GM12892 (cell line): Measurements from ENCODE around the gene ACTL7A.

Experiments
- DNase-seq: peaks from one replicate; pipeline ENCODE4 v3.0.0; 2011; ENCODE audit not compliant: insufficient read length
- FAIRE-seq: peaks from 2 replicates; lab custom pipeline; 2011; peaks lifted over from hg19 to GRCh38; lab: Jason Lieb, UNC
- POLR2A ChIP-seq: IDR thresholded peaks from 2 replicates; pipeline ENCODE4 v1.6.1; 2011; ENCODE audit warnings: low read depth, low read length, control low read depth
- POLR2AphosphoS5 ChIP-seq: IDR thresholded peaks from 2 replicates; pipeline ENCODE4 v1.6.1; 2011; ENCODE audit warnings: low read depth, low read length, control low read depth
- TAF1 ChIP-seq: IDR thresholded peaks from 2 replicates; pipeline ENCODE4 v1.6.1; 2011; ENCODE audit warnings: low read depth, mild to moderate bottlenecking, control low read depth, low read length, borderline replicate concordance

Gene ACTL7A

GRCh38 chr9:108852079-108852478 lies 10.0 kb upstream of the ACTL7A start:
- DNase-seq, result no peak
- FAIRE-seq, result no peak
- TF ChIP-seq POLR2A, result no peak
- TF ChIP-seq TAF1, result no peak
- no peak for TF ChIP-seq POLR2AphosphoS5

GRCh38 chr9:108854094-108854493 lies 8.0 kb upstream of the ACTL7A start:
- FAIRE-seq (no peak), DNase-seq (no peak)
- no peak for TF ChIP-seq POLR2A
- TF ChIP-seq TAF1, result no peak
- TF ChIP-seq POLR2AphosphoS5, result no peak

GRCh38 chr9:108854641-108855528 lies 7.2 kb upstream of the ACTL7A start:
- DNase-seq (no peak), FAIRE-seq (no peak)
- TF ChIP-seq TAF1 (no peak), POLR2A (no peak), POLR2AphosphoS5 (no peak)

- TF ChIP-seq TAF1, result no peak
- no peak for TF ChIP-seq POLR2AphosphoS5
- no peak for FAIRE-seq
- no peak for DNase-seq
Measured at GRCh38 chr9:108855529-108855886, 6.6 kb upstream of the ACTL7A start.

- DNase-seq, result no peak
- no peak for FAIRE-seq
- TF ChIP-seq POLR2AphosphoS5, result no peak
- no peak for TF ChIP-seq POLR2A
- TF ChIP-seq TAF1, result no peak
Measured at GRCh38 chr9:108855888-108856287, 6.2 kb upstream of the ACTL7A start, which contains the start of gene ACTL7B. Gene ACTL7B (minus strand): TSS chr9:108855986. CDS start chr9:108855930, 56 bp downstream.

- FAIRE-seq, result no peak
- no peak for DNase-seq
- no peak for TF ChIP-seq TAF1
- no peak for TF ChIP-seq POLR2A
- TF ChIP-seq POLR2AphosphoS5, result no peak
Measured at GRCh38 chr9:108857572-108857971, 4.5 kb upstream of the ACTL7A start.

- no peak for TF ChIP-seq POLR2AphosphoS5
- no peak for TF ChIP-seq POLR2A
- TF ChIP-seq TAF1, result no peak
- FAIRE-seq, result no peak
- DNase-seq, result no peak
Measured at GRCh38 chr9:108859459-108860114, 2.5 kb upstream of the ACTL7A start.

- no peak for TF ChIP-seq POLR2A
- no peak for TF ChIP-seq TAF1
- TF ChIP-seq POLR2AphosphoS5, result no peak
- DNase-seq, result no peak
- FAIRE-seq, result no peak
Measured at GRCh38 chr9:108860354-108860753, 1.7 kb upstream of the ACTL7A start.

- TF ChIP-seq POLR2AphosphoS5, result no peak
- no peak for TF ChIP-seq TAF1
- no peak for TF ChIP-seq POLR2A
- FAIRE-seq (no peak), DNase-seq (no peak)
Measured at GRCh38 chr9:108860764-108861163, 1.3 kb upstream of the ACTL7A start.

GRCh38 chr9:108861464-108861863 lies 602 bp upstream of the ACTL7A start:
- DNase-seq (no peak), FAIRE-seq (no peak)
- no peak for TF ChIP-seq POLR2A
- TF ChIP-seq TAF1, result no peak

- FAIRE-seq (no peak), DNase-seq (no peak)
- TF ChIP-seq TAF1, result no peak
- no peak for TF ChIP-seq POLR2AphosphoS5
- TF ChIP-seq POLR2A, result no peak
Measured at GRCh38 chr9:108863891-108864290, 1.8 kb downstream of the ACTL7A start.

- no peak for TF ChIP-seq POLR2AphosphoS5
- TF ChIP-seq TAF1, result no peak
- no peak for TF ChIP-seq POLR2A
- DNase-seq (no peak), FAIRE-seq (no peak)
Measured at GRCh38 chr9:108864446-108864845, 2.4 kb downstream of the ACTL7A start.
